ENCODE measurements around the gene ERC1.

The ERC1 gene

GRCh38 chr12:990661-991349 lies at the start of gene ERC1 (continued):
- peak; percentile 84 for TF ChIP-seq PRDM4 (tag by site-specific recombination; IDR thresholded peaks at IDR 0.05)
- no peak for TF ChIP-seq ZNF555 (tag by site-specific recombination; conservative IDR thresholded peaks at IDR 0.05)
- TF ChIP-seq ZNF16 (tag by site-specific recombination; IDR thresholded peaks at IDR 0.05; ENCODE audit: low read depth) = peak; percentile 44; the same call in 1 of the 2 replicates
- no peak for TF ChIP-seq ZNF132 (tag by site-specific recombination; IDR thresholded peaks at IDR 0.05; ENCODE audit: borderline replicate concordance)
- peak; percentile 52; the same call in 1 of the 2 replicates for TF ChIP-seq YY2 (tag by site-specific recombination; IDR thresholded peaks at IDR 0.05)
- TF ChIP-seq ZBTB1 (tag by site-specific recombination; IDR thresholded peaks at IDR 0.05) = no peak
- 0 out of 2 replicates have a peak, but pooled peaks have one; percentile 19 for TF ChIP-seq ZNF664 (tag by site-specific recombination; IDR thresholded peaks at IDR 0.05)
- TF ChIP-seq ZNF202 (tag by site-specific recombination; IDR thresholded peaks at IDR 0.05; ENCODE audit: borderline replicate concordance) = no peak
- peak; percentile 45 for TF ChIP-seq SP3 (tag by site-specific recombination; IDR thresholded peaks at IDR 0.05)
- peak; percentile 97 for TF ChIP-seq CTCF (tag by site-specific recombination; IDR thresholded peaks at IDR 0.05)
- 0 out of 2 replicates have a peak, but pooled peaks have one; percentile 23 for TF ChIP-seq ZNF148 (tag by site-specific recombination; IDR thresholded peaks at IDR 0.05; ENCODE audit: borderline replicate concordance)
- 0 out of 2 replicates have a peak, but pooled peaks have one; percentile 7 for TF ChIP-seq PBX3 (CRISPR knock-in tag; IDR thresholded peaks at IDR 0.05)
- peak; percentile 98 for TF ChIP-seq ZEB2 (tag by site-specific recombination; IDR thresholded peaks at IDR 0.05)
- TF ChIP-seq ZNF175 (tag by site-specific recombination; IDR thresholded peaks at IDR 0.05) = no peak
- peak; percentile 94 for TF ChIP-seq ZSCAN30 (tag by site-specific recombination; IDR thresholded peaks at IDR 0.05)
- peak; percentile 98 for TF ChIP-seq PATZ1 (tag by site-specific recombination; IDR thresholded peaks at IDR 0.05)
- peak; percentile 97 for TF ChIP-seq KLF17 (tag by site-specific recombination; IDR thresholded peaks at IDR 0.05)
- peak; percentile 80 for TF ChIP-seq KLF8 (tag by site-specific recombination; IDR thresholded peaks at IDR 0.05)
- no peak; the same call in 1 of the 2 replicates for TF ChIP-seq PRDM6 (tag by site-specific recombination; IDR thresholded peaks at IDR 0.05)
- peak; percentile 45; the same call in 1 of the 2 replicates for TF ChIP-seq ZNF548 (tag by site-specific recombination; IDR thresholded peaks at IDR 0.05)
